H1 (cell line): ENCODE results near the gene CUL1. TPM values are rescaled to one million over a fixed set of nuclear protein-coding genes. Genes with fewer than 3 reads are reported as not detected.

ENCODE experiments used
- CTCF ChIA-PET: fragments of 300-600 bp; sonication (Branson Sonifier 250); formaldehyde crosslinking; loops from one replicate; lab custom pipeline; 2021; ENCODE audit not compliant: partially characterized antibody; lab: Charles Lee
- POLR2A ChIA-PET: fragments of 300-600 bp; sonication (Branson Sonifier 250); formaldehyde crosslinking; loops from one replicate; lab custom pipeline; 2021; ENCODE audit warnings: inconsistent platforms; ENCODE audit not compliant: partially characterized antibody; lab: Charles Lee
- DNase-seq, 2 experiments: peaks; one replicate each; pipeline versions ENCODE4 v3.0.0 to v3.0.0-alpha.2; 2010 to 2022; ENCODE audit warnings: low spot score in 2 of 2, low read depth in 1 of 2, mixed read lengths in 1 of 2
- FAIRE-seq: peaks from 2 replicates; lab custom pipeline; 2011; peaks lifted over from hg19 to GRCh38; lab: Jason Lieb, UNC
- H2AFZ ChIP-seq: 2 replicates; pipeline ENCODE4 v1.8.1; 2012; ENCODE audit warnings: low read length, inconsistent platforms
- H2AK5ac ChIP-seq: 2 replicates; pipeline ENCODE4 v1.6.1; 2013; ENCODE audit warnings: low read depth, low read length
- H2BK120ac ChIP-seq: replicated peaks from 2 replicates; pipeline ENCODE3; 2013; ENCODE audit warnings: low read depth, low read length, inconsistent platforms
- H2BK12ac ChIP-seq: 2 replicates; pipeline ENCODE4 v1.6.1; 2013; ENCODE audit warnings: low read depth, low read length
- H2BK15ac ChIP-seq: 2 replicates; pipeline ENCODE4 v1.6.1; 2013; ENCODE audit warnings: low read length
- H2BK20ac ChIP-seq: 2 replicates; pipeline ENCODE4 v1.6.1; 2013; ENCODE audit warnings: low read length
- H2BK5ac ChIP-seq: 2 replicates; pipeline ENCODE4 v1.6.1; 2013; ENCODE audit warnings: low read depth, low read length
- H3K14ac ChIP-seq: 2 replicates; pipeline ENCODE4 v1.6.1; 2013; ENCODE audit warnings: inconsistent platforms; ENCODE audit not compliant: insufficient read length
- H3K18ac ChIP-seq: 2 replicates; pipeline ENCODE4 v1.6.1; 2013; ENCODE audit warnings: low read length; ENCODE audit errors: extremely low read depth
- H3K23ac ChIP-seq: 2 replicates; pipeline ENCODE4 v1.6.1; 2013; ENCODE audit warnings: inconsistent platforms; ENCODE audit not compliant: insufficient read length
- H3K23me2 ChIP-seq: 2 replicates; pipeline ENCODE4 v1.6.1; 2013; ENCODE audit warnings: low read depth, low read length
- H3K27ac ChIP-seq: 2 replicates; pipeline ENCODE4 v1.6.1; 2011; ENCODE audit warnings: low read depth, low read length, inconsistent platforms
- H3K27me3 ChIP-seq, 4 experiments: replicated peaks in 1 of 4; 1 replicate in 1 of 4; 2 replicates in 3 of 4; pipeline versions ENCODE4 v1.6.1 to v1.8.1; 2011 to 2013; ENCODE audit warnings: low read length in 3 of 4, mild to moderate bottlenecking in 3 of 4, inconsistent platforms in 2 of 4, mixed read lengths in 2 of 4, moderate library complexity in 1 of 4; ENCODE audit not compliant: control insufficient read depth in 3 of 4, insufficient read depth in 3 of 4; ENCODE audit errors: extremely low read depth in 1 of 4
- H3K36me3 ChIP-seq, 4 experiments: 2 replicates each; pipeline versions ENCODE4 v1.6.1 to v1.8.1; 2011 to 2013; ENCODE audit warnings: mild to moderate bottlenecking in 4 of 4, low read length in 3 of 4, moderate library complexity in 2 of 4, control low read depth in 1 of 4, inconsistent platforms in 1 of 4; ENCODE audit not compliant: insufficient read depth in 4 of 4, control insufficient read depth in 2 of 4
- H3K4ac ChIP-seq: replicated peaks from 2 replicates; pipeline ENCODE3; 2013; ENCODE audit warnings: low read length, low read depth, mixed read lengths, inconsistent platforms; ENCODE audit not compliant: insufficient read length
- H3K4me1 ChIP-seq, 4 experiments: replicated peaks in 1 of 4; 1 replicate in 1 of 4; 2 replicates in 3 of 4; pipeline versions ENCODE4 v1.6.1 to v1.8.1; 2011 to 2013; ENCODE audit warnings: low read length in 3 of 4, inconsistent platforms in 2 of 4, mixed read lengths in 1 of 4; ENCODE audit not compliant: insufficient read depth in 4 of 4, control insufficient read depth in 3 of 4
- H3K4me2 ChIP-seq, 2 experiments: 2 replicates each; pipeline versions ENCODE4 v1.6.1 to v1.8.1; 2011 to 2013; ENCODE audit warnings: low read depth in 2 of 2, low read length in 2 of 2, control low read depth in 1 of 2, inconsistent platforms in 1 of 2, mild to moderate bottlenecking in 1 of 2; ENCODE audit not compliant: insufficient read depth in 1 of 2
- H3K4me3 ChIP-seq, 4 experiments: fragments of 200-600, 300-600 bp in 1 of 4; sonication (generic), shearing (Covaris generic), sonication (Bioruptor Twin) in 1 of 4; 2 replicates each; pipeline versions ENCODE4 v1.5.1 to v1.8.1; 2011 to 2016; ENCODE audit warnings: low read length in 4 of 4, low read depth in 3 of 4, control low read depth in 2 of 4, inconsistent platforms in 2 of 4, mild to moderate bottlenecking in 2 of 4, mixed read lengths in 1 of 4, moderate library complexity in 1 of 4; ENCODE audit not compliant: insufficient read depth in 2 of 4; ENCODE audit errors: extremely low read depth in 1 of 4
- H3K56ac ChIP-seq: replicated peaks from 2 replicates; pipeline ENCODE3; 2013; ENCODE audit warnings: low read depth, mild to moderate bottlenecking, mixed read lengths, low read length, inconsistent platforms; ENCODE audit not compliant: insufficient read length
- H3K79me1 ChIP-seq: 2 replicates; pipeline ENCODE4 v1.6.1; 2013; ENCODE audit warnings: low read depth, low read length, control low read depth
- H3K79me2 ChIP-seq, 2 experiments: 2 replicates each; pipeline versions ENCODE4 v1.6.1 to v1.8.1; 2012 to 2013; ENCODE audit warnings: low read length in 2 of 2, mild to moderate bottlenecking in 2 of 2, inconsistent platforms in 1 of 2; ENCODE audit not compliant: insufficient read depth in 2 of 2, control insufficient read depth in 1 of 2
- H3K9ac ChIP-seq, 4 experiments: replicated peaks in 1 of 4; 1 replicate in 1 of 4; 2 replicates in 3 of 4; pipeline versions ENCODE4 v1.6.1 to v1.8.1; 2011 to 2013; ENCODE audit warnings: low read depth in 3 of 4, low read length in 3 of 4, control low read depth in 2 of 4, mild to moderate bottlenecking in 2 of 4, moderate library complexity in 2 of 4, inconsistent platforms in 1 of 4; ENCODE audit errors: extremely low read depth in 1 of 4
- H3K9me3 ChIP-seq, 2 experiments: 2 replicates each; pipeline versions ENCODE4 v1.6.1 to v1.8.1; 2012 to 2013; ENCODE audit warnings: mild to moderate bottlenecking in 2 of 2, moderate library complexity in 2 of 2, control low read depth in 1 of 2, inconsistent platforms in 1 of 2, low read depth in 1 of 2, low read length in 1 of 2, mixed read lengths in 1 of 2; ENCODE audit not compliant: insufficient read depth in 2 of 2
- H4K20me1 ChIP-seq, 2 experiments: replicated peaks in 1 of 2; 2 replicates each; pipeline versions ENCODE3 to v1.8.1; 2011 to 2013; ENCODE audit warnings: inconsistent platforms in 2 of 2, low read length in 2 of 2, mild to moderate bottlenecking in 1 of 2; ENCODE audit not compliant: insufficient read depth in 2 of 2, control insufficient read depth in 1 of 2
- H4K5ac ChIP-seq: 2 replicates; pipeline ENCODE4 v1.6.1; 2013; ENCODE audit warnings: low read length, low read depth, mixed read lengths, inconsistent platforms; ENCODE audit not compliant: insufficient read length
- H4K8ac ChIP-seq: 2 replicates; pipeline ENCODE4 v1.8.0; 2013; ENCODE audit warnings: mild to moderate bottlenecking, moderate library complexity, low read length, inconsistent platforms; ENCODE audit not compliant: insufficient read depth; ENCODE audit errors: extremely low read depth
- H4K91ac ChIP-seq: replicated peaks from 2 replicates; pipeline ENCODE3; 2013; ENCODE audit warnings: low read length, mixed read lengths, inconsistent platforms; ENCODE audit not compliant: insufficient read length
- BACH1 ChIP-seq: IDR thresholded peaks from 2 replicates; pipeline ENCODE4 v1.6.1; 2012; ENCODE audit warnings: low read length, improper control_type of control experiment
- POLR2A ChIP-seq, 2 experiments: IDR thresholded peaks; 1 replicate in 1 of 2; 2 replicates in 1 of 2; pipeline ENCODE4 v1.6.1; 2011; ENCODE audit warnings: low read depth in 2 of 2, low read length in 2 of 2, mild to moderate bottlenecking in 2 of 2; ENCODE audit errors: control extremely low read depth in 1 of 2
- POLR2AphosphoS5 ChIP-seq: IDR thresholded peaks from 2 replicates; pipeline ENCODE4 v1.6.1; 2011; ENCODE audit warnings: low read depth, low read length
- WGBS, 2 experiments: shearing (Covaris generic) in 1 of 2; methylation state at CpG; one replicate each; pipeline versions ENCODE4 v1.1.6 to v1.1.7; 2013 to 2015; ENCODE audit warnings: low lambda C conversion rate in 2 of 2, mixed read lengths in 2 of 2, inconsistent platforms in 1 of 2, low coverage in 1 of 2, missing lambda C conversion rate in 1 of 2; ENCODE audit not compliant: insufficient replicate concordance in 2 of 2, insufficient coverage in 1 of 2, insufficient read length in 1 of 2; ENCODE audit errors: extremely low coverage in 1 of 2, missing lambda C conversion rate in 1 of 2; 5-methylcytosine and 5-hydroxymethylcytosine counted together
- polyA plus RNA-seq, 7 experiments: library from polyadenylated mRNA; depleted of rRNA in 3 of 7; stranded (reverse) in 5 of 7; unstranded in 2 of 7; fragments of >200 nt in 5 of 7; fragments of 200-250 nt in 2 of 7; gene quantifications; 1 replicate in 5 of 7; 2 replicates in 1 of 7; 4 replicates in 1 of 7; pipeline versions ENCODE4 v1.2.1 to v1.2.3, GENCODE V29; 2011 to 2013; ENCODE audit warnings: missing spikeins in 2 of 7, mixed read lengths in 2 of 7
- total RNA-seq: library from RNA; stranded (reverse); fragmentation: NEBNext Ultra II Directional; extraction: Animal tissue kit (Norgen Biotek cat#: 25700); gene quantifications from 2 replicates; pipeline ENCODE4 v1.2.1, GENCODE V29; 2021

Gene CUL1
- total and polyA plus RNA-seq, 2 of the 8 experiments (the other 6 are each of a cell fraction or from before 2014, with no cell fraction given): 33.0 to 77.3 TPM

DNA sequence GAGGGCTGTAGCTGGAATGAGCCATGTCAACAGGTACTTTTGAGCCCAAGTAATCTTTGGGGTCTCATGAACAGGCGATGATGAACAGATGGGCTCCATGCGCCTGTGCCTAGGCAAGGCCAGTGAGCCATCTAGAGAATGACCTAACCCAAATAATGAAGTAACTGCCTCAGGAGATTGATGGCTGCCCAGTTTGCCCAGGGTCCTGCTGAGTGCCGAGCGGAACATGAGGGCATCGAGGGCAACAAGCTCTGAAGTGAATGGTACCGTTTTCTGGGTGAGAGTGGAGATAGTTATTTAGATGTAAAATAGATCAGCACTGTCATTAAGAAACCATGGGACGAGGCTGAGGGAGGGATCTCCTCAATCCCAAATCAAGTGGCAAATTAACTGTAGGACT, 107.5 kb downstream of the CUL1 start:
- Histone ChIP-seq H3K9ac (no peak overlapping the region), H2BK15ac (no peak overlapping the region), H3K4me3 (no peak overlapping the region), H3K23ac (no peak overlapping the region), H2BK12ac (no peak overlapping the region), H3K27me3 (no peaks in the 10 kb centered on the region), H3K9me3 (no peaks in the 10 kb centered on the region), H4K8ac (no peak overlapping the region), H3K79me2 (no peaks in the 10 kb centered on the region), H4K20me1 (peaks cover 0 to under 1% of the 10 kb centered on the region in 2 experiments), H3K18ac (no peak overlapping the region), H2BK5ac (no peak overlapping the region), H3K4me2 (no peak overlapping the region), H3K23me2 (no peaks in the 10 kb centered on the region), H2AK5ac (no peak overlapping the region), H3K36me3 (peaks cover 4 to 57% (median 29%) of the 10 kb centered on the region in 4 experiments; a peak in 7 of 8 replicates), H3K27ac (no peak overlapping the region), H3K56ac (no peak overlapping the region), H3K4ac (no peak overlapping the region), H2BK20ac (no peak overlapping the region), H2AFZ (no peak overlapping the region), H3K79me1 (no peaks in the 10 kb centered on the region), H3K14ac (no peak overlapping the region), H2BK120ac (no peak overlapping the region), H4K91ac (no peak overlapping the region), H3K4me1 (peaks cover 0 to 2% (median 1%) of the 10 kb centered on the region in 4 experiments; a peak in 2 of 7 replicates), H4K5ac (no peak overlapping the region)
- DNase-seq (no peak), FAIRE-seq (no peak)
- no peak for TF ChIP-seq BACH1
- peak in 1 of 2 experiments; percentile 28; a peak in 1 of 3 replicates for TF ChIP-seq POLR2A (IDR thresholded peaks at IDR 0.05; ENCODE audit: control extremely low read depth in 1 of 2, low read depth in 2 of 2, low read length in 2 of 2)
- 0 out of 2 replicates have a peak, but pooled peaks have one; percentile 29 for TF ChIP-seq POLR2AphosphoS5
- POLR2A ChIA-PET: no interaction called here
- CTCF ChIA-PET: interaction anchor here (0.8 to 1.2 kb wide), 3 partner anchors 10 to 158 kb away, joined by 3 to 5 read pairs (median 4); no protein-coding TSS in a partner anchor
- 92% methylated on average over 7 of the region's 7 CpGs; no CpG with 5 or more reads in 1 of the 2 experiments for WGBS, 2 experiments
